ENCODE data around the gene SLC6A12. TPM values are rescaled to one million over a fixed set of nuclear protein-coding genes. Genes with fewer than 3 reads are reported as not detected.

Gene SLC6A12
- polyA plus RNA-seq, 3 donors, result 11.7 to 19.5 (median 15.0) TPM

DNA sequence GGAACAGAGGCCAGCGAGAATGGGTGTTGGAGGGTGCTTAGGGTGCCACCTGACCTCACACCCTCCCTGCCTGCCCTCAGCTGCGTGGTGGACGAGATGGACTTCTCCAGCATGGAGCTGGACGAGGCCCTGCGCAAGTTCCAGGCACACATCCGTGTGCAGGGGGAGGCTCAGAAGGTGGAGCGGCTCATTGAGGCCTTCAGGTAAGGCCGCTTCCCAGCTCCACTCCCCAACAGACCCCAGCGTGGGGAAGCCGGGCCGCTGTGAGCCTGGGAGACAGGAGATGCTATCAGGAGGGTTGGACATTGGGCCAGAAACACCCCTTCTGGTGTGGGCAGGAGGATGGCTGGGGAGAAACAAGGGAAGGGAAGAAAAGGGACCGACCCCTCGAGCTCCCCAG, 57.0 kb downstream of the SLC6A12 start:
- no peak for DNase-seq (ENCODE audit: extremely low read depth in 1 of 11, low read depth in 9 of 11, low spot score in 4 of 11)

DNA sequence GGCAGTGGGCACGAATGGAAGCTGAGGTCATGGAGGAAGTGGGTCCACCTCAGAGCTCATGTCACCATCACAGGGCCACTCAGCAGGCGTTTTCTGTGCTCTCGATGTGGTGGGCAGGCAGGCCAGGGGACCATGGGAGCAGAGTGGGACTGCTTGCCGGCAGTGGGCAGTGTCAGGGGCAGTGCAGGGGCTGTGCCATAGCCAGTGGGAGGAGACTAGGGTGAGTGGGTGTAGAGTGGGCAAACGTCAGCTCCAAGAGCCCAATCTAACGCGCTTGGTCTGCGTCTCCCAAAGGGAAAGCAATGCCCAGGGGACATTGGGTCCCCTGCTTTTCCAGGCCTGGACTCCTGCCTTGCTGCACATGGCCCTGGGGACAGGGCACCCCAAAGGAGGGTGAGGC, 58.3 kb downstream of the SLC6A12 start:
- DNase-seq (ENCODE audit: extremely low read depth in 1 of 11, low read depth in 9 of 11, low spot score in 4 of 11), result no peak

DNA sequence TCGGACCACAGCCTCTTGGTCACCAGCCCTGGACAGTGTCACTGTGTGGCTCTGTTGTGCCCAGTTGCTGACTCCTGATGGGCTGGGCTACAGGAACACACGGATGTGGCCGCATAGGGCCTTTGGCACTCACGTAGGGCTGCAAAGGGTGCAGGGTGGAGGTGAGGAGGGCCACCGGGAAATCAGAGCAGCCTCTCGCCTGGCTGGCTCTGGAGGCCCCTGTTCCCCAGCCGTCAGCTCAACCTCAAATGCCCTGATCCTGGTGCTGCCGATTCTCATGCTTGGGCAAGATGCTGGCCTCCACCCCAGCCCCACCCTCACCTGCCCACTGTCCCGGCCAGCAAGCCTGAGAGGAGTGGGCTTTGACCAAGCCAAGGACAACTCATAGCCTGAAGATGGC, 59.0 kb downstream of the SLC6A12 start:
- DNase-seq (ENCODE audit: extremely low read depth in 1 of 11, low read depth in 9 of 11, low spot score in 4 of 11), result no peak

DNA sequence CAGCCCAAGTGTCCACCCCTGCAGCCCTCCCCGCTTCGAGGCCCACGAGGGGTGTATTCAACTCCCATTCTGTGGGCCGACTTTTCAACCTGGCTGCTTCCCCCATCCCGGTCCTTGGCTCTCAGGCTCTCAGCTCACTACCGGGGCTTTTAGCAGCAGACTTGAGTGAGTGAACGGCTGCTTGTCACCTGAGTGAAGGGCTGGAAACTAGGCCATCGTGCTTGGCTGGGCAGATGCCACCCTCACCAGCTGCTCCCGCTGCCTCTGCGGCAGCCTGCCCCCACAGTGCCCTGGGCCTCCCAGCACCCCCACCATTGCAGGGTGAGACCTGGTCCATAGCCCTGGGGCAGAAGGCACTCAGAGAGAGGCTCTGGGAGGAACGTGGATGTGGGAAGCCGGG, 59.9 kb downstream of the SLC6A12 start:
- no peak for DNase-seq (ENCODE audit: extremely low read depth in 1 of 11, low read depth in 9 of 11, low spot score in 4 of 11)

DNA sequence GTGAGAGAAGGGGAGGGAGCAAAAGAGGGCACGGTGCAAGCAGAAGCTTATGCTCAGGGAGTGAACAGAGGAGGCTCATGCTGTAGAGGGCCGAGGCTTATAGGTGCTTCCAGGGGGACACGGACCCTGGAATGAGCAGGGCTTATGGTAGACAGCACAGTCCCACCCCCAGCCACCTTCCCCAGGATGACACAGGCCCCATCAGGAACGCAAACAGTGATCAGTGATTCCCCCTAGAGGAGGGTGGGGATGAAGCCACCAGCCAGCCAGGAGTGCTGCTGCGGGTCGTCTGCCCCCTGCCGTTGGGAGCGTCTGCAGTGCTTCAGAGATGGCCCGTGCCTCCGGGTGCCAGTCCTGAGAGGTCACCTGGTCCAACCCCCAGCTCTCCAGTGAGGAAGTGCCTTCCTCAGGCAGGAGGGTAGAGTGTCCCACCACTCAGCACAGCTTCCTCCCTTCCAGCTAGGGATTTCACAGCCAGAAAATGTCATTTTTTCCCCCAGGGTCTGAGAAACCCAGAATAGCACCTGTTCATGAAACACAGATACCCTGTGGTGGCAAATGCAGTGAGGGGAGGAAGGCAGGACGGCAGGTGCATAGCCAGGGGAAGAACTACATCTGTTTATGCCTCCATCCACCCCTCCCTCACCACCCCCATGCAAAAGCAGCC, 60.7 kb downstream of the SLC6A12 start:
- no peak for DNase-seq (ENCODE audit: extremely low read depth in 1 of 11, low read depth in 9 of 11, low spot score in 4 of 11)

DNA sequence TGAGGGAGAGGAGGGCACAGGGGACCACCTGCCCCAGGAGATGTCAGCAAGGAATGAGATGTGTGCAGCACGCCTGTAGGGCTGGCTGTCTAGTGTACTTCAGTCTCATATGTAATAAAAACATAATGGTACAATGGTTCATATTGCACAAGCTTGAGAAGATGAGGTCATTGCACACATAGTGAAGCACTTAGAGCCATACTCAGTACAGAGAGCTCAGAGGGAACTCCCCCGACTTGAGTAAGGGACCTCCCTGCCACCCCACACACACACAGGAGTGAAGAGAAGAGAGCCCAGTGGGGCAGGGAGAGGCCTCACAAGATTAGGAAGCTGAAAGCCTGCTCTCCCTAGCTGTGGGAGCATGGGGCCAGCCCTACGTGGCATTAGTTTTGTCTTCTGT, 61.5 kb downstream of the SLC6A12 start:
- no peak for DNase-seq (ENCODE audit: extremely low read depth in 1 of 11, low read depth in 9 of 11, low spot score in 4 of 11)

DNA sequence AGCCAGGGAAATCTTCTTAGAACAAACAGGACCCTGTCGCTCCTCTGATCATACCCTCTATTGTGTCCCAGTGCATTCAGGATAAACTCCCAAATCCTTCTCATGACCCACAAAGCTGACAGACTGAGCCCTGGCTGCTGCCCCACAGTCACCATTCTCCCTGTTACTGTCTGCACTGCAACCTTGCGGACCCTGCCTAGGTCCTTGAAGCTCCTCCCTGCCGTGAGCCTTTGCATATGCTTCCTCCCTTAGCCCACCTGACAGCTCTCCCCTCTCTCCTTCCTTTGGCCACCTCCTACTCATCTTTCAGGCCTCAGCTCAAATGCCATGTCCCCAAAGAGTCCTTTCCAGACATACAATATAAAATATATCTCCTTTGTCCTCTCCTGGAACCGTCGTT, 62.4 kb downstream of the SLC6A12 start:
- no peak for DNase-seq (ENCODE audit: extremely low read depth in 1 of 11, low read depth in 9 of 11, low spot score in 4 of 11)

DNA sequence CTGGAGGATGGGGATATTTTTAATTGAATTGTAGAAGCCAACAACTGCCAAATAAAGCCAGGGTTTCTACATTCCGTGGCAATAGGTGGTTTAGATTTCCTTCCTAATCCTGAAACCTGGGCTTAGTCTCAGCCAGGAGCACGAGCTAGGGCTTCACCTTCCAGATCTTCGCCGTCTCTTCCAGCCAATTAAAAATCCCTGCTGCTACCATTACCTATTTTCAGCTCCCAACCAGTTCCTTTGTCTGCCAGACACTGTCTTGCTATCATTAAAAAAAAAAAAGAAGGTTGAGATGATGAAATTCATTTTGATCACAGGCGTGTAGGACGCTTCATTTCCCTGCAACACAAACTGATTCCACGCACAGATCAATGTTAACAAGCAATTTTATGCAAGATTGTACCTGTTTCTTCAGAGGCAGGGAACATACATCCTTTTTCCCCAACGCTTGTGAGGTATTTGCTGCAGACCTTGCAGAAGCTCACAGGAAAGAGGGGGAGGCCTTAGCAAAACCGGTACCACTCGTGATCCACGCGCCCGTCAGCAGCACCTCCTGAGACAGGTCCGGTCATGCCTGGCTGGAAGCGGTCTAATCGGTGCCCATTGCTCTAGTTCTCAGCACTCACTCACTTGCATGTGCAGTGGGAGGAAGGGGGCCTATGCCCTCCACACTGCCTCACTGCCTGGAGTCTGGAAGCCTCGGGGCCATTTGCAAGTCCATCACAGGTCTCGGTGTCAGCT, 65.1 kb downstream of the SLC6A12 start:
- no peak for DNase-seq (ENCODE audit: extremely low read depth in 1 of 11, low read depth in 9 of 11, low spot score in 4 of 11)

DNA sequence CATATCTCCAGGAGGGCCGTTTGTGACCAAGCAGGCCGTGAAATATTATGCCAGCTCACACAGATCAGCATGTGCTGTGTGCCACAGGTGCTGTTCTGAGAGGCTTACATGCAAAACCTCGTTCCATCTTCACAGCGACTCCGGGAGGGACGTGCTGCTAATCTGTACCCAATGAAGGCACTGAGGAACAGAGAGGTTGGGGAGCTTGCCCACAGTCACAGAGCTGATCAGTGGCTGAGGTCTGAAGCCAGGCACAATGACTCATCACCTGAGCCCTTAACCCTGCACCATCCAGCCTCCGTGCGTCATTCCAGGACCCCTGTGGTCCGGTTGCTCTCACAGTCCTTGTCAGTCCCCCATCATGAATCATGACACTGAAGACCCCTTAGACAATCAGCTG, 66.7 kb downstream of the SLC6A12 start:
- no peak for DNase-seq (ENCODE audit: extremely low read depth in 1 of 11, low read depth in 9 of 11, low spot score in 4 of 11)

DNA sequence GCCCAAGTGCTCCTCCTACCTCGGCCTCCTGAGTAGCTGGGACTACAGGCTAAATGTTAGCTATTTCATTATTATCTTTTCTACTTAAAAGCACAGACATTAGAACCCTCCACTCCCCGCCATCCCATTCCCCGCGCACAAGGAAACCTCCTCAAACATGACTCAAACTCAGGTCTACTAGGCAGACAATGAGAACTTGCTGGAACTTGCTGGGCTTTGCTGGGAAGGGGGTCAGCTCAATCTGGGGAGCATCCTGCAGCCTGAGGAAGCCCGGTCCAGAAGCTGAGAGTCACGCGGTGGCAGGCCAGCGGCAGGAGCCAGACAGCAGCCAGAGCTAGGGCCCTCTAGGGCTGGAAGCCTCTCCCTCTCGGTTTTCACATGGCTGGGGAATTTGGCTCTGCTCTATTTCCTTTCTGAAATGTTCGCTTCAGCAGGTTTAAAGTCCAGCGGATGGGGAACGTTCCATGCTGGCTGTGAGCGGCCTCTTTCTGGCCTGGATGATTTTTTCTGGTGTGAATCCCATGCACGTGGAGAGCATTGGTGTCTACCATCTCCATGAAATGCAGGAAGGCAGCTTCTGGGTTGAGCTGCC, 68.5 kb downstream of the SLC6A12 start:
- DNase-seq (ENCODE audit: extremely low read depth in 1 of 11, low read depth in 9 of 11, low spot score in 4 of 11), result no peak

DNA sequence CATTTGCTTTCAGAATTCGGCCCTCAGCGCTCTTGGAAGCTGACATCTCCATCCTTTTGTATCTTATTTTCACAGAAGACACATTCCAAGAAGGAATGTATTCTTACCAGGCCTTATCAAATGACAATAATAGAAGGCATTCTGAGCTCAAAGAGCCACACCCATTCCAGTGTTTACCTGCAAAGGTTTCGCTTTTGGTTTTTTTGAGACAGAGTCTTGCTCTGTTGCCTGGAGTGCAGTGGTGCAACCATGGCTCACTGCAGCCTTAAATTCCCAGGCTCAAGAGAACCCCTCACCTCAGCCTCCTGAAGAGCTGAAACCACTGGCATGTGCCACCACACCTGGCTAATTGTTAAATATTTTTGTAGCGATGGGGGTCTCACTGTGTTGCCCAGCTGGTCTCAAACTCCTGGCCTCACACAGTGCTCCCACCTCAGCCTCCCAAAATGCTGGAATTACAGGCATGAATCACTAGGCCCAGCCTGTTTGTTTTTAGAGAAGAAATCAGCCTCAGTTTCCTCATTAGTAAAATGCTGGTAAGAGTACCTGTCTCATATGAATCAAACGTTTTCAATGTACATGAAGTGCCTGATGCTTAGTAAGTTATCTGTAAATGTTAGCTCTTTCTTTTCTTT, 69.2 kb downstream of the SLC6A12 start:
- no peak for DNase-seq (ENCODE audit: extremely low read depth in 1 of 11, low read depth in 9 of 11, low spot score in 4 of 11)

DNA sequence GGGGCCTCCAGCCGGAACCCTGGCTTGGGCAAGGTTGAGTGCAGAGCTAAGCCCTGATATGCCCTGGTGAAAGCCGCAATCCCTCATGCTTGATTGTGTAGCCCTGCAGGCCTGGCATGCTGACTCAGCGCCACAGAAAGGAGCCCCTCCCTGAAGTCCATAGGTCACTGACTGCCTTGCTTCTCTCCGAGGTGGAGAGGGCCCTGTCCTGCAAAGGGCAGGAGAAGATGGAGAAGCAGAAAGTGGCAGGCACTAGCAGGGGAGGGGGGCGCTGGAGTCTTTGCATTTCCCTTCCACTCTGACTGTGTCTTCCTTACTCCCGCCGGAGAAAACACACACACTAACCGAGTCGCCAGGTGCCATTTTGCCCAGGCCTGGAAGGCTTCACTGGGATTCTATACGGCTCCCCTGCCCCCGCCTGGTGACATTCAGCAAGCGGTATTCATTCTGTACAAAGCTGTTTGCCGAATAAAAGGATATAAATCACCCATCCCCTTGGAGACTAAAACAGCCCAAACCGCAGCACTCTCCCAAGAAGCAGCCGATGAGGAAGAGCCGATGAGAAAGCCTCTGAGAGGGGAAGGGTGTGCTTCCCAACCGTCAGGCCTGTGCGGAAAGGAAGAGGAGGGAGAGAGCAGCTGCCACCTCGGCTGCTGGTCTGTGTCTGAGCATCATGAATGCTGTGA, 69.8 kb downstream of the SLC6A12 start:
- peak in 2 of 11 donors; percentile 28 to 38 for DNase-seq (ENCODE audit: extremely low read depth in 1 of 11, low read depth in 9 of 11, low spot score in 4 of 11)

DNA sequence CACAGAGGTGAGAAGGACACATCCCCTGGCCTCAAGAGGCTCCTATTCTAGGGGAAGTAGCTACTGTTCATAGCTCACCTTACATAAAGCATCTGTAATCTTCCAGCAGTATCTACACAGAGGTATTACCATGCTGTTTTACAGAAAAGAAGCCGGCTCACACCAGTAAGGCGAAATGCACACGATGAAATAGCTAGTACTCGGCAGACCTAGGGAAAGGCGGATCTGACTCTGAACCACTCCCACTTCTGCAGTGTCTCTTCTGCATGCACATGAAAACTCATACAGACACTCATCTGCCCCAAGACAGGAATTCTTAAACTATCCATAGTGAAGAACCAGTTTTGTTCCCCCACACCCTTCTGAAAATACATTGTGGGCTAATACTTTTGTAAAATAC, 73.8 kb downstream of the SLC6A12 start:
- DNase-seq (ENCODE audit: extremely low read depth in 1 of 11, low read depth in 9 of 11, low spot score in 4 of 11), result no peak

Other genes starting within 250 kb of the SLC6A12 start
- gene IQSEC3, start 147.4 kb downstream of the SLC6A12 start, polyA plus RNA-seq (ENCODE audit: insufficient read length in 3 of 3), result 10 to 100 TPM in 2 of 3 donors, 1 to 10 TPM in 1; 8.0 to 15.3 (median 10.4) TPM
- gene SLC6A13, start 48.7 kb upstream of the SLC6A12 start, polyA plus RNA-seq (ENCODE audit: insufficient read length in 3 of 3), result 10 to 100 TPM; 39.9 to 64.9 (median 51.3) TPM
- gene KDM5A, start 175.2 kb upstream of the SLC6A12 start, polyA plus RNA-seq (ENCODE audit: insufficient read length in 3 of 3), result 10 to 100 TPM; 44.6 to 50.0 (median 45.4) TPM
- gene CCDC77, start 187.5 kb upstream of the SLC6A12 start, polyA plus RNA-seq (ENCODE audit: insufficient read length in 3 of 3), result 10 to 100 TPM; 21.1 to 30.4 (median 24.9) TPM
- gene B4GALNT3, start 245.8 kb upstream of the SLC6A12 start, polyA plus RNA-seq (ENCODE audit: insufficient read length in 3 of 3), result 10 to 100 TPM; 14.1 to 17.3 (median 15.7) TPM